ENCODE data around the gene DOK6.

DOK6 gene

DNA sequence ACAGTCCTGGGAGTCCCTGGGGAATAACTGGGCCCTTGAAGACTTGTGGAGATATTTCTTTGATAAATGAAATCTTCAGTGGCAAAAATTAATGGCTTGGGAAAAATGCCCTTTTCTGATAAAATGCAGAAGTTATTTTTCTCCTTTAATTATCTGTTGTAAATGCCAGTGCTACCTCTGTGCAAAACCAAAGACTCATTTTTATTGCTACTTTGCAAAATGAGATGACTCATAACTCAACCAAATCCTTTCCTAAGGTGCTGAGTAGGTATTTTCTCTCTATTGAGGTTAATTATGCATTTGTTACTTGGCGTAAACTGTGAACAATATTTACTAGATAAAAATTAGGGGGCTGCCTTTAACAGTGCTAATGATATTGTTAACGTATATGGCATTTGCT, 163.9 kb downstream of the DOK6 start:
- no peak for DNase-seq
- Histone ChIP-seq H3K36me3 (ENCODE audit: control insufficient read depth, insufficient read depth, low read length) (no peaks in the 10 kb centered on the region), H3K27me3 (replicated peaks; ENCODE audit: control insufficient read depth, insufficient read depth, low read length, poor library complexity, severe bottlenecking) (no peaks in the 10 kb centered on the region), H3K4me3 (ENCODE audit: insufficient read depth, low read depth, low read length, poor library complexity, severe bottlenecking) (no peak overlapping the region), H3K27ac (ENCODE audit: insufficient read depth, low read length, poor library complexity, severe bottlenecking) (no peak overlapping the region), H3K4me1 (ENCODE audit: control insufficient read depth, insufficient read depth, low read length, poor library complexity, severe bottlenecking) (no peaks in the 10 kb centered on the region), H3K9me3 (ENCODE audit: control insufficient read depth, low read length) (peaks cover 4% of the 10 kb centered on the region)

DNA sequence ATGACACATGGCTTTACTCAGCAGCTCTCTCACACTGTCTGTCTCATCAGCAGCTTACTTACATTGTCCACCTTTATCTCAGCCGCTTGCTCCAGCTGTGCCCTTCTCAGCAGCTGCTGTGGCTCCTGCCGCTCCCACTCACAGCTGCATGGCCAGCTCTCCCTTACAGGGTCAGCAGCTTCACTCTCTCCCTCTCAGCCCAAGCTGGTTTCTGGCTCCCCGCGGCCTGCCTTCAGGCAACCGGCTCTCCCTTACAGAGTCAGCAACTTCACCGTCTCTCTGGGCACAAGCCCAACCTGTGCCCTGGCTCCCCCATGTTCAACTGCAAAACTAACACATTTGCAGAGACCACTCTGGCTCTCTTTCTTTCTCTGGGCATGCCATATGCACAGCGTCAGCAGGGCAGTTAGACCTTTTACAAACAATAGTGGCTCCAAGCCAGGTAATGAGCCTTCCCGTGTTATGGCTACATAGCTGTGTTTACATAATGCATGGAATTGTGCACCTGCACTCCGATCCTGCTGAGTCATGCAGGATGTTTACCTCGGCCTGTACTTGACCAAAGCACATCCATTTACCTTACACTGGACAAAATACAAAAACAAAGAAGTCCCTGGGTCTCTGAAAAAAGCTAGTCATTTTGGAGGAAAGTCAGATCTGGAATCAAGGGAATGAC, 167.3 kb downstream of the DOK6 start:
- Histone ChIP-seq H3K4me3 (ENCODE audit: insufficient read depth, low read depth, low read length, poor library complexity, severe bottlenecking) (no peak overlapping the region), H3K9me3 (ENCODE audit: control insufficient read depth, low read length) (peaks cover 4% of the 10 kb centered on the region), H3K27ac (ENCODE audit: insufficient read depth, low read length, poor library complexity, severe bottlenecking) (no peak overlapping the region), H3K4me1 (ENCODE audit: control insufficient read depth, insufficient read depth, low read length, poor library complexity, severe bottlenecking) (no peaks in the 10 kb centered on the region), H3K36me3 (ENCODE audit: control insufficient read depth, insufficient read depth, low read length) (no peaks in the 10 kb centered on the region), H3K27me3 (replicated peaks; ENCODE audit: control insufficient read depth, insufficient read depth, low read length, poor library complexity, severe bottlenecking) (no peaks in the 10 kb centered on the region)
- DNase-seq = no peak

DNA sequence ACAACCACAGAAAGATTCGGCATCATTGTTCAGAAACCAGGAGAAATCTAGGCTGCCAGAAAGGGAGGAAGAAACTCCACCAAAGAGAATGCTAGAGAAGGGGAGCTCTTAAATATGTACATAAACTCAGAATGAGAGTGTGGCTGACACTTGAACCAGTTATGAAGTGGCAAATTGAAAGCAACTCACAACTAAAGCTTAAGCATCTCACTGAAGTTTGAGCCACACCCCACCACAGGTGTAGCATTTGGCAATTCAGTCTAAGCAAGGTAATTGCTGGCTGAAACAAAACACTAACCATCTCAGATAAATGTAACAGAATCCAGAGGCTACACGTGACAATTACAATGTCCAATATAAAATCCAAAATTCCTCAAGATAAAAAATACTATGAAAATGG, 168.4 kb downstream of the DOK6 start:
- Histone ChIP-seq H3K9me3 (ENCODE audit: control insufficient read depth, low read length) (peaks cover 4% of the 10 kb centered on the region), H3K4me1 (ENCODE audit: control insufficient read depth, insufficient read depth, low read length, poor library complexity, severe bottlenecking) (no peaks in the 10 kb centered on the region), H3K4me3 (ENCODE audit: insufficient read depth, low read depth, low read length, poor library complexity, severe bottlenecking) (no peak overlapping the region), H3K27me3 (replicated peaks; ENCODE audit: control insufficient read depth, insufficient read depth, low read length, poor library complexity, severe bottlenecking) (no peaks in the 10 kb centered on the region), H3K36me3 (ENCODE audit: control insufficient read depth, insufficient read depth, low read length) (no peaks in the 10 kb centered on the region), H3K27ac (ENCODE audit: insufficient read depth, low read length, poor library complexity, severe bottlenecking) (no peak overlapping the region)
- no peak for DNase-seq

DNA sequence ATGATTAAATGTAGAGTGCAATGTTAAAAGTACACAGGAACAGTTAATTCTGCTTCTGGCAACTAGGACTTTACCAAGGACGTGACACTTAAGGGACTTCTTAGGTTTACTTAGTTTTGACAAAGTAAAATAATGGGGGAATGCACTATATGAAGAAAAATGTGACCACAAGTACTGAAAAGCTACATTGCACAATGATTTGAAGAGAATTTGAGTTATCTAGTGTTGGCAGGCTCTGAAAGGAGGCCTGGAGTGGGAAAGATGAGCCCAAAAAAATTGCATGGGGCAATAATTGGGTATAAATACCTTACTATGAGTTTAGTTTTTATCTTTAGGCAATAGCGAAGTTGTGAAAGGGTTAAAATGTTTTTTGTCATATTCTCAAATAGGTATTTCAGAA, 173.7 kb downstream of the DOK6 start:
- no peak overlapping the region for H3K27ac ChIP-seq (ENCODE audit: insufficient read depth, low read length, poor library complexity, severe bottlenecking)
- no peaks in the 10 kb centered on the region for H3K9me3 ChIP-seq (ENCODE audit: control insufficient read depth, low read length)
- no peaks in the 10 kb centered on the region for H3K36me3 ChIP-seq (ENCODE audit: control insufficient read depth, insufficient read depth, low read length)
- DNase-seq = no peak
- no peaks in the 10 kb centered on the region for H3K27me3 ChIP-seq (replicated peaks; ENCODE audit: control insufficient read depth, insufficient read depth, low read length, poor library complexity, severe bottlenecking)
- H3K4me3 ChIP-seq (ENCODE audit: insufficient read depth, low read depth, low read length, poor library complexity, severe bottlenecking) = no peak overlapping the region
- H3K4me1 ChIP-seq (ENCODE audit: control insufficient read depth, insufficient read depth, low read length, poor library complexity, severe bottlenecking) = no peaks in the 10 kb centered on the region

DNA sequence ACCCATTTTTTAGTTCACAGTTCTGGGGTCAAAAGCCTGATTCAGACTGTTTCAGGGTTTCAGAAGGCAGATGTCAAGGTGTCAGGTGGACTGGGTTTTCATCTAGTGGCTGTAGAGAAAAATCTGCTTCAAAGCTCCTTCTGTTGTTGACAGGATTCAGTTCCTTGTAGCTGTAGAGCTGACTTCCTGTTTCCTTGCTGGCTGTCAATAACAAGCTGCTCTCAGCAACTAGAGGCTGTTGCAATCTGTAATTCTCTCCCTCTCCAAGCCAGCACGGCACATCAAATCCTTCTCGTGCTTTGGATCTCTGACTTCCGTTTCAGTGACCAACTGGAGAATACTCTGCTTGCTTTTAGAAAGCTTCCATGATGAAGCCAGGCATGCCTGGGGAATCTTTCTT, 179.4 kb downstream of the DOK6 start:
- H3K36me3 ChIP-seq (ENCODE audit: control insufficient read depth, insufficient read depth, low read length) = no peaks in the 10 kb centered on the region
- H3K4me1 ChIP-seq (ENCODE audit: control insufficient read depth, insufficient read depth, low read length, poor library complexity, severe bottlenecking) = no peaks in the 10 kb centered on the region
- no peaks in the 10 kb centered on the region for H3K27me3 ChIP-seq (replicated peaks; ENCODE audit: control insufficient read depth, insufficient read depth, low read length, poor library complexity, severe bottlenecking)
- no peaks in the 10 kb centered on the region for H3K9me3 ChIP-seq (ENCODE audit: control insufficient read depth, low read length)
- DNase-seq = no peak
- H3K27ac ChIP-seq (ENCODE audit: insufficient read depth, low read length, poor library complexity, severe bottlenecking) = no peak overlapping the region
- peak overlapping the region; percentile 17 for H3K4me3 ChIP-seq (ENCODE audit: insufficient read depth, low read depth, low read length, poor library complexity, severe bottlenecking)

DNA sequence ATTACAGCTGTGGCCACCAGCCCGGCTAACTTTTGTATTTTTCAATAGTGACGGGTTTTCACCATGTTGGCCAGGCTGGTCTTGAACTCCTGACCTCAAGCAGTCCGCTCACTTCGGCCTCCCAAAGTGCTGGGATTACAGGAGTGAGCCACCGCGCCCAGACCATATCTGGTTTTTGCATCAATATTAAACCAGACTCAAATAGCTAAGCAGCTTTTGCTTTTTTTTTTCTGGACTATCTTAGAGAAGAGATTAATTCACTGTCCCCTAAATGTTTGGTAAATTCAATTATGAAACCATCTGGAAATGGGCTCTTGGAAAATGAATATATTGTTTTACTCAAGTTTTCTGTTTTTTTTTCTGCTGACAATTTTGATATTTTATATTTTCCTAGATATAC, 183.7 kb downstream of the DOK6 start:
- Histone ChIP-seq H3K4me1 (ENCODE audit: control insufficient read depth, insufficient read depth, low read length, poor library complexity, severe bottlenecking) (no peaks in the 10 kb centered on the region), H3K9me3 (ENCODE audit: control insufficient read depth, low read length) (no peaks in the 10 kb centered on the region), H3K4me3 (ENCODE audit: insufficient read depth, low read depth, low read length, poor library complexity, severe bottlenecking) (no peak overlapping the region), H3K36me3 (ENCODE audit: control insufficient read depth, insufficient read depth, low read length) (no peaks in the 10 kb centered on the region), H3K27ac (ENCODE audit: insufficient read depth, low read length, poor library complexity, severe bottlenecking) (no peak overlapping the region), H3K27me3 (replicated peaks; ENCODE audit: control insufficient read depth, insufficient read depth, low read length, poor library complexity, severe bottlenecking) (no peaks in the 10 kb centered on the region)
- no peak for DNase-seq

DNA sequence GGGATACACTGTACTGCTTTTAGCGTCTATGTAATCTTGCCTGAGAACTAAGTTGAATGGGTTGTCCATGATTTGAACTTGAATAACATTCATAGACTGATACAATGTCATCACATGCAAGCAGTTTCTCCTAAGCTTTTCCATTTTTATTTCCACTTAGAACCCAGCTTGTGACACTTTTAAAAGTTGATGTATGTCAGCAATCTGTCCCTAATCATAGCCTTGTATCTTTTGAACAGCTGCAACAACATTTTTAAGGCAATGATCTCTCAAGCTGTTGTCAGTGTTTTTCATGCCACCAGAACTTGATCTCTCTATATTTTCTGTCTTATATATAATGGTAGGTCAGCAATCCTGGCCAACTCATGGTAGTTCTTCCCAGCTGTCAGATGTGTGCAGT, 185.0 kb downstream of the DOK6 start:
- Histone ChIP-seq H3K27me3 (replicated peaks; ENCODE audit: control insufficient read depth, insufficient read depth, low read length, poor library complexity, severe bottlenecking) (no peaks in the 10 kb centered on the region), H3K4me1 (ENCODE audit: control insufficient read depth, insufficient read depth, low read length, poor library complexity, severe bottlenecking) (no peaks in the 10 kb centered on the region), H3K36me3 (ENCODE audit: control insufficient read depth, insufficient read depth, low read length) (no peaks in the 10 kb centered on the region), H3K9me3 (ENCODE audit: control insufficient read depth, low read length) (no peaks in the 10 kb centered on the region), H3K4me3 (ENCODE audit: insufficient read depth, low read depth, low read length, poor library complexity, severe bottlenecking) (no peak overlapping the region), H3K27ac (ENCODE audit: insufficient read depth, low read length, poor library complexity, severe bottlenecking) (no peak overlapping the region)
- DNase-seq = no peak

DNA sequence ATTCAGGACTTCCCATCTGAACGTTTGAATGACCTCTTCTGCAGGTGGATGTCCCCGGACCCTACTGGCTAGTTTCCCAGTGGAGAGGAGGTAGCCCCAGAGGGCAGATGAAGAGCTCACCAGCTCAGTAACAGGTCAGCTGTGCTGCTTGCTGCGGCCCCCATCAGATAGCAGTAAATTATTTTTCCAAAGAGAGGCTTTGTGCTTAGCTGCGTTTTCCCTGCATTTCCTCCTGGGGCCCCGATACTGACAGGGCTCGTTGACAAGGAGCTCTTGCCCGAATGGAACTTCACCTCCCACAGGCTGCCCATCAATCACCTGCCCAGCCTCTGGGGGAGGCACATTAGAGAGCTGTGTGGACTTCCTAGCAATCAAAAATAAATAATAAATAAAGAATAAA, 185.8 kb downstream of the DOK6 start:
- H3K4me1 ChIP-seq (ENCODE audit: control insufficient read depth, insufficient read depth, low read length, poor library complexity, severe bottlenecking) = no peaks in the 10 kb centered on the region

DNA sequence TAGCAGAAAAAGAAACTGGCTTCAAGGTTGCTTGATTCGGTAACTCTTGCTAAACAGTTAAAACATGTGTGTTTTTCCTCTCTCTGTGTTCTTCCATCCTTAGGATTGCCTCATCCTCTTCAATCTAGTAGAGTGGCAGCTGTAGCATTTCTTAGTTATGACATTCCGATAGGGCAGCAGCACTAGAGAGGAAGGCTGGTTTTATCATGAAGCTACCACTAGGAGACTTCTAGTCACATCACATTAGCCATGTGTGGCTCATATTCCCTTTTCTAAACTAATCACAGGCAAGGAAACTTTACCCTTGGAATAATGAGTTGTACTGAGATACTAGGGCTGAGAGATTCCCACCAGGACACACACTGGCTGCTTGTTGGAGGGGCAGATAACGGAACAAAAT, 187.6 kb downstream of the DOK6 start:
- Histone ChIP-seq H3K27ac (ENCODE audit: insufficient read depth, low read length, poor library complexity, severe bottlenecking) (no peak overlapping the region), H3K36me3 (ENCODE audit: control insufficient read depth, insufficient read depth, low read length) (no peaks in the 10 kb centered on the region), H3K4me1 (ENCODE audit: control insufficient read depth, insufficient read depth, low read length, poor library complexity, severe bottlenecking) (no peaks in the 10 kb centered on the region), H3K9me3 (ENCODE audit: control insufficient read depth, low read length) (no peaks in the 10 kb centered on the region), H3K27me3 (replicated peaks; ENCODE audit: control insufficient read depth, insufficient read depth, low read length, poor library complexity, severe bottlenecking) (no peaks in the 10 kb centered on the region), H3K4me3 (ENCODE audit: insufficient read depth, low read depth, low read length, poor library complexity, severe bottlenecking) (no peak overlapping the region)
- DNase-seq = no peak

More for the DNA sequence above, 185.8 kb downstream of the DOK6 start:
- DNase-seq = no peak
- Histone ChIP-seq H3K27ac (ENCODE audit: insufficient read depth, low read length, poor library complexity, severe bottlenecking) (no peak overlapping the region), H3K36me3 (ENCODE audit: control insufficient read depth, insufficient read depth, low read length) (no peaks in the 10 kb centered on the region), H3K27me3 (replicated peaks; ENCODE audit: control insufficient read depth, insufficient read depth, low read length, poor library complexity, severe bottlenecking) (no peaks in the 10 kb centered on the region), H3K9me3 (ENCODE audit: control insufficient read depth, low read length) (no peaks in the 10 kb centered on the region), H3K4me3 (ENCODE audit: insufficient read depth, low read depth, low read length, poor library complexity, severe bottlenecking) (no peak overlapping the region)

DNA sequence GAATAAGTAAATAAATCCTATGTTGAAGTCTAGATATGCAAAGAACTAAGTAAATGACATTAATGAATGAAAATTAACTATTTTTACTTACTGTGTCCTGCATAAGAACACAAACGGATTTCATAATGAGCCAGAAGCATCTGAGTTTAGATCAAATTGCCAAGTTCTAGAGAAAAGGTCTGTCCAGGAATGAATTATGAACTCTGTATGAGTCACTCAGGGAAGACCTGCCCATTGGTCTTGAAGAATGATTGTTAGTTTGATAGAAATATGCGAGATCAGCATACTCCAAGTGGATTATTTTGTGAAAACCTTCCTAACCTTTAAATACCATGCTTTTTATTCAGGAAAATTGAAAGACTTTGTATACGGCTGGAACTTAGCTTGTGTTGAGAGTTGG, 189.5 kb downstream of the DOK6 start:
- H3K27ac ChIP-seq (ENCODE audit: insufficient read depth, low read length, poor library complexity, severe bottlenecking) = no peak overlapping the region
- no peak overlapping the region for H3K4me3 ChIP-seq (ENCODE audit: insufficient read depth, low read depth, low read length, poor library complexity, severe bottlenecking)
- no peaks in the 10 kb centered on the region for H3K27me3 ChIP-seq (replicated peaks; ENCODE audit: control insufficient read depth, insufficient read depth, low read length, poor library complexity, severe bottlenecking)
- no peak for DNase-seq
- H3K4me1 ChIP-seq (ENCODE audit: control insufficient read depth, insufficient read depth, low read length, poor library complexity, severe bottlenecking) = no peaks in the 10 kb centered on the region
- no peaks in the 10 kb centered on the region for H3K9me3 ChIP-seq (ENCODE audit: control insufficient read depth, low read length)
- no peaks in the 10 kb centered on the region for H3K36me3 ChIP-seq (ENCODE audit: control insufficient read depth, insufficient read depth, low read length)
